ENCODE measurements around the gene ZNF362. TPM values are rescaled to one million over a fixed set of nuclear protein-coding genes. Genes with fewer than 3 reads are reported as not detected.

Gene ZNF362
- total RNA-seq, 1 donor from 2014 or later, result 30.3 TPM

DNA sequence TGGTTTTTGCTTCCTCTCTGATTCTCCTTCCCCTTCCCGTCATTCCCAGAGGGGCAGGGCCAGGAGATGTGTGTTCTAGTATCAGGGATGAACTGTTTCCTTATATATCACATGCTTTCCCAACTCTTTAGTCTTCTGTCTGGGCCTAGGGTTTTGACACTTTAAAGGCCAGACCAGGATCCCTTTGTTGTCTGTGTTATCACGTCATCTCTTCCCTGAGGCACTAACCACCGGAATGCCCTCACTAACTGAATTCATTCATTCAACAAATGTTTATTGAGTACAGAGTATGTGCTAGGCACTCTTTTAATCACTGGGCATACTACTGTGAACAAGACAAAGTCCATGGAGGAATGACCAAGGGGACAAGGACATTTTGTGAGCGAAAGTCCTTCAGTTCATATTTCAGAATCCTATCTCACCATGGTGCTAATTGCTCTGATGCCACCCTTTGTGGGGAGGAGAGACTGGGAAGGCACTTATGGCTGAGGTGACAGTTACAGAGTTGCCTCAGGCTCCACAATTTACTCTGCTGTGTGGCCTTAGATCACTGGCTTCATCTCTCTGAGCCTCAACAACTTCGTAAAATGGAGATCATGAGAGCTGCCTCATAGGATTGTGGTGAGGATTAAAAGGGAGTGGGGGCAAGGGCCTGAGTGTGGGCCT, 12.0 kb upstream of the ZNF362 start:
- DNase-seq (ENCODE audit: extremely low read depth, low read depth, low spot score), result no peak

GRCh38 chr1:33244809-33245186, 11.5 kb upstream of the ZNF362 start:
- DNase-seq (ENCODE audit: extremely low read depth, low read depth, low spot score), result no peak

GRCh38 chr1:33246171-33246570, 10.1 kb upstream of the ZNF362 start:
- DNase-seq (ENCODE audit: extremely low read depth, low read depth, low spot score), result no peak

- DNase-seq (ENCODE audit: extremely low read depth, low read depth, low spot score), result no peak
Observed at GRCh38 chr1:33247545-33247944, 8.7 kb upstream of the ZNF362 start.

- no peak for DNase-seq (ENCODE audit: extremely low read depth, low read depth, low spot score)
Observed at GRCh38 chr1:33248244-33248643, 8.0 kb upstream of the ZNF362 start.

- no peak for DNase-seq (ENCODE audit: extremely low read depth, low read depth, low spot score)
Observed at GRCh38 chr1:33249422-33249821, 6.9 kb upstream of the ZNF362 start.

GRCh38 chr1:33250217-33250616, 6.1 kb upstream of the ZNF362 start:
- DNase-seq (ENCODE audit: extremely low read depth, low read depth, low spot score), result no peak

DNA sequence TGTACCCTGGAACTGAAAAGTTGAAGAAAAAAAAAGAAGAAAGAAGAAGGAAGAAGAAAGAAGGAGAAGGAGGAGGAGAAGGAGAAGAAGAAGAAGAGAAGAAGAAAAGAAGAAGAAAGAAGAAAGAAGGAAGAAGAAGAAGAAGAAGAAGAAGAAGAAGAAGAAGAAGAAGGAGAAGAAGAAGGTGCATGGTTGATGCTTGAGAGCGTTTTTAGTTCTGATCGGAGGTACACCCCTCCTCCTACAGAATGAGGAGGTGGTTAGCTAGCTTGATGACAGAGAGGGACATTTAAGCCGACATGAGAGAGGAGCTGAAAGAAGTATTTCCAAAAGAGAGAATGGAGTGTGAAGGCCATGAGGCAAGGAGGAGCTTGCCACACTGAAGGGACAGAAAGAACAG, 5.6 kb upstream of the ZNF362 start:
- DNase-seq (ENCODE audit: extremely low read depth, low read depth, low spot score), result no peak

GRCh38 chr1:33254491-33254890, 1.8 kb upstream of the ZNF362 start:
- no peak for DNase-seq (ENCODE audit: extremely low read depth, low read depth, low spot score)

DNA sequence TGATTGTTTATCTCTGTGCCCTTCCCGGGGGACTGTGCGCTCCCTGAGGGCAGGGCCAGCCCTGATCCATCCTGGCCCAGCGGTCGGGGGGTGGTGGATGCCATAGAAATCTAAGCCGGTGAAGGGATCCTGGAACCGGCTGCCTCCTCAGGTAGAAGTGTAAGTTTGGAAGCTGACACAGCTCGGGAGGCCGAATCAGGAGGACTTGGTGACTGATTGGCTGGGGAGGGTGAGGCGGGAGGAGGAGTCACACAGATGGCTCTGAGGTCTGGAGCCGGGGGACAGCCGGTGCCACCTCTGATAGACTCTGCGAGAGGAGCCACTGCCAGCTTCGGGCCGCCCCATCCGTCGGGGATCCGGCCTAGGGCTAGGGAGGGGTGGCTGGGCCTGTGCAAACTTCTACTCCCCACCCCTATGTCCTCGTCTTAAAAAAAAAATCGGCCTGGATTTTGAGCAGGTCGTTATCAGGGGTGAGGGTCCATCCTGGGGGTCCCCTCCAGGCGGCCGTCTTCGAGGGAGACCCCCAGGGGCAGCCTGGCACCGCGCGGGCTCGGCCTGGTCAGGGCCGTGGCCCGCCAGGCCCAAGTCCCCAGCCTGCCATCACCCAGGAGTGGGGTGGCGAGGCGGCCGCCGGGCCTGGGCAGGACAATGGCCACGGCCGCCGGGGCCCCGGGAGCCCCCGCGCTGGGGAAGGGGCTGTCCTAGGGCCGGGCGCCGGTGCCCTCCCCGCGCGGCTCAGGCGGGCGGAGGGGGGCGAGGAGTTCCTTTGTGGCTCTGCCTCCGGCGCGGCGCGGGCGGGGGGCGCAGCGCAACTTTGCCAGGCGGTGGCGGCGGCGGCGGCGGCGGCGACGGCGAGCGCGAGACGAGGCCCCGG, 708 bp upstream of the ZNF362 start:
- DNase-seq (ENCODE audit: extremely low read depth, low read depth, low spot score), result no peak

- DNase-seq (ENCODE audit: extremely low read depth, low read depth, low spot score), result no peak
Observed at GRCh38 chr1:33256221-33256470, 146 bp upstream of the ZNF362 start.

- DNase-seq (ENCODE audit: extremely low read depth, low read depth, low spot score), result no peak
Observed at GRCh38 chr1:33257207-33257771, 997 bp downstream of the ZNF362 start.

DNA sequence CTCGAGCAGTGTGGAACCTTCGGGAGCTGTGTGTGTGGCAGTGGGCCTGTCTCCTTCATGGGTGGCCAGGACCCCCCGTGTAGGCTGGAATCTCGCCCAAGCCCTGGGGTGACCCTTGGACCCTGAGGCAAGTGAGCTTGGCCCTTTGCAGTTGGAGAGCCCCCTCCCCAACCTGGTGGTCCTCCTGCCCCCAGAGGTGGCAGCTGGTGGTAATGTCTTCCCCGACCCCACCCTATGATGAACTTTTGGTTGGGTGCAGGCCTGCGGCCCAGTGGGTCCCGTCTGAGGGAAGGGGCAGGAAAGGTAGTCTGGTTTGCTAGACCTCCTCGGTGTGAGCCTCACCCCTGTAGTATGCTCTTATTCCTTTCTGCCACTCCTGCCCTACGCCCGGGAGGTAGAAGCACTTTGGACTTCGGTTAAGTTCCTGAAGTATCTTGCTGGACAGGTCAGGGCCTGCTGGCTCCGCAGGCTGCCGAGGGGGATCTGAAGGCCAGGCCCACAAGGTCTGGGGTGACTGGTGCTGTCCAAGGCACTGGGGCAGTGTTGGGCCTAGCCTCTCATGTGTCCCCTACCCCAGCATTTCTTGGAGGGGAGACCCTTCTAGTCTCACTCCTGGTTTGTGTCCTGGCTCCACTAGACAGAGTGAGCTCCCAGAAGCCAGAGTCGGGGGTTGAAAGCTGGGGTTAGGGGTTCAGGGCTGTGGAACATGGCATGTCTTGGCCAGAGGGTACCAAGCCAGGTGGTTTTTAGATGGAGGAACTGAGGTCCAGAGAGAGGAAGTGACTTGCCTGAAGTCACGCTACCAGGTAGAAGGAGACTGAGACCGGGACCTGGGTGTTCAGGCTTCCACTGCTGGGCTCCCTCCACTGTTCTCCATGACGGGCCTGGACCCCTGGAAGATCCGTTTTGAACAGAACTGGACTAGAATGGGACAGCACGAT, 1.8 kb downstream of the ZNF362 start:
- no peak for DNase-seq (ENCODE audit: extremely low read depth, low read depth, low spot score)

GRCh38 chr1:33258788-33259274, 2.5 kb downstream of the ZNF362 start:
- DNase-seq (ENCODE audit: extremely low read depth, low read depth, low spot score), result no peak

- no peak for DNase-seq (ENCODE audit: extremely low read depth, low read depth, low spot score)
Observed at GRCh38 chr1:33259879-33260278, 3.6 kb downstream of the ZNF362 start.

DNA sequence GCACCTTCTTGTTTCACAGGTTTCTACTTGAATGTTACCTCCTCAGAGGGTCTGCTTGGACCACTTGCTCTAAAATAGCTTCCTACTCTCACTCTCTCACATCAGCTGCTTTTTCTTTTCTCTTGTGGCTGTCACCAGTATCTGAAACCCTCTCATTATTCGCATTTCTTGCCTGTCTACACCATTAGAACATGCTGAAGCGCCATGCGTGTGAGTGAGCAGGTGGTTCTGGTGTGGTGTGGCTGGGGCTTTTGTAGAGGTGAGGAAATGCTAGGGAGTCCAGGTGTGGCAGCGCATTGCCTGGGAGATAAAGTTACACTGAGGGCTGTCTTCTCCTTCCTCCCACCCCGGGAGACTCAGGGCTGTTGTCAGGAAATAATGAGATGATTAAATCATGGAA, 4.1 kb downstream of the ZNF362 start:
- no peak for DNase-seq (ENCODE audit: extremely low read depth, low read depth, low spot score)

DNA sequence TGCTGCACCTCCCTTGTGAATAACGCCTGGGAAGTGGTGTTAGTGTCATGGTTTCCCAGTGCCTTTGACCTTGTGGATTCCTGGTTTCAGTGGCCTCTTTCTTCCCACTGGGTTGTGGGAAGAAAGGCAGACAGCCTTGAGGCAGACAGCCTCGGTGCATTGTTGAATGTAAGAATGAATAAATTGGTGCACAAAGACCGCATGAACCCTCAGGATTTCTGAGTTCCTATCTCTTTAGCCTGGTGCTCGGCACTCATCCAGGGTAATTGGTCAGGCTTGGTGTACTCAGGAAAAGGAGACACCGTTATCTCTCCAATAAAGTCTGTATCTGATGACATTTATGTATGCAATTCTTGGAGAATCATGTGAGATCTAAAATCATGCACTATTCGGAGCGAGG, 5.1 kb downstream of the ZNF362 start:
- DNase-seq (ENCODE audit: extremely low read depth, low read depth, low spot score), result no peak

DNA sequence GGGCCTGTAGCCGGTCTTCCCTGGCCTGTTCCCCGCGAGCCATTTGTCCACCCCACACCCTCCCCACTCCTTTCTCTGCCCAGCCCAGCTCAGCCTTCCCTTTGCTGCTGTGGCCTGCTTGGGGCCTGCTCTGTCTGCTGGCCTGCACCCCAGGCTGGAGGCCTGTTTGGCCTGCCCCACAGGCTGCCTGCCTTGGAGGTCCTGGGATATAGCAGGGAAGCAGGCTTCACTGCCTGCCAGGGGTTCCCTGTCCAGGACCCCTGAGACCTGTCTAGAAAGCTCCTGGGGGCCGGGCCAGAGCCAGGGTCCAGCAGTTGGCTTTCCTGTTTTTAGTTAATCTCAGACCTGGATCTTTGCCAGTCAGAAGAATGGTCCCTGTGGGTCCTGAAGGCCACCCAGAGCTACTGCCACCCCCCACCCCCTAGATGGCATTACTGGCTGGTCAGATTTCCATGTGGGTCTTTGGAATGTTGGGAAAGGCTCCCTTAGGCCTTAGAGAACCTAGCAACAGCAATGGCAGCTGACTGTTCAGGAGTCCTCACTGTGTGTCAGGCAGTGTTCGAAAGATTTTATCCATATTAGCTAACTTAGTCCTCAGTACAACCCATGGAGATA, 7.7 kb downstream of the ZNF362 start:
- DNase-seq (ENCODE audit: extremely low read depth, low read depth, low spot score), result no peak

DNA sequence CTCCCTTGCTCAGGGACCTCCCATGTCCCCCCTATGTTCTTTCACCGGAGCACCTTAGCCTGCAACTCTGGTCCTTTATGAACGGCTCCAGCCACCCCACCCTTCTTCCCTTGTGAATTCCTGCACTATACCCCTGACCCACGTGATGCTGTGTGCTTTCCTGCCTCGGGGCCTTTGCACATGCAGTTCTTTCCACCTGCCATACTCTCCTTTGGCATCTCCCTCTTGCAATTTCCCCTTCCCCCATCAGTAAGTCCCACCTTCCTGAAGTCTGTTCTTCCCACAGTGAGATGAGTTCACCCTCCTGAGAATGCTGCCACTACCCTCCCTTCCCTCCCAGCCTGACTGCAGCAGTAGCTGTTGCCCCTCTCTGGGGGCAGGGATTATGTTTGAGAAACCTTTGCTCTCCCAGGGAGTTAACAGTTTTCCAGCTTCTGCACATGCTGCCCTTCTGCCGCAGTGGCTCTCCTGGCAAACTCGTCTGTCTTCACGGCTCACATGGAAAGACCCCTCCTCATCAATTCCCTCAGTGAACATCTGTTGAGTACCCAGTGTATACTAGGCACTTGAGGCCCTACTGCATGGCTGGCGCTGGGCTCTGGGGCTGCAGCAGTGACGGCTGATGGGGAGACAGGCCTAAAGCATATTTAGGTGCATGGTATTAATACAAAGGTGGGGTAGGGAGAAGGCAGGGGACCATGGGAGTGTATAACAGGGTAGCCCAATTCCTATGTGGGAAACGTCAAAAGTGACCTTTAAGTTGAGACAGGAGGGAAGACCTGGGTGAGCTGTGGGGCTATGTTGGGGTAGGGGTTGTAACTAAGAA, 9.7 kb downstream of the ZNF362 start:
- no peak for DNase-seq (ENCODE audit: extremely low read depth, low read depth, low spot score)

- DNase-seq (ENCODE audit: extremely low read depth, low read depth, low spot score), result no peak
Observed at GRCh38 chr1:33266766-33267165, 10.5 kb downstream of the ZNF362 start.
